ENCODE data around the gene NLGN2.
"Not testable (repeated sequence)": the region's sequence is repeated elsewhere in the genome, so short reads cannot be mapped to it uniquely, and the experiment has no call there.

NLGN2 gene

GRCh38 chr17:7407485-7408251 lies at the start of gene NLGN2:
Gene NLGN2 (plus strand): TSS chr17:7407845. CDS start chr17:7408256, 411 bp downstream.
- H3K9ac ChIP-seq (ENCODE audit: low read depth, low read length): no peak within 1 kb of the TSS
- H3K36me3 ChIP-seq (ENCODE audit: control insufficient read depth, insufficient read depth, low read length): peaks cover 23% of the 10 kb centered on the region
- H3K9me3 ChIP-seq (ENCODE audit: control insufficient read depth, insufficient read depth, low read length): no peaks in the 10 kb centered on the region
- H3K4me1 ChIP-seq (ENCODE audit: control insufficient read depth, insufficient read depth, low read length): peaks cover 11% of the 10 kb centered on the region
- H3K27me3 ChIP-seq (ENCODE audit: control insufficient read depth, insufficient read depth, low read length): peaks cover 7% of the 10 kb centered on the region
- H3K4me3 ChIP-seq (ENCODE audit: low read depth, low read length): peak within 1 kb of the TSS; percentile 50

GRCh38 chr17:7361906-7362305 lies 45.7 kb upstream of the NLGN2 start:
- H3K4me1 ChIP-seq (ENCODE audit: control insufficient read depth, insufficient read depth, low read length): no peaks in the 10 kb centered on the region
- no peak overlapping the region for H3K4me3 ChIP-seq (ENCODE audit: low read depth, low read length)
- no peaks in the 10 kb centered on the region for H3K36me3 ChIP-seq (ENCODE audit: control insufficient read depth, insufficient read depth, low read length)
- H3K9ac ChIP-seq (ENCODE audit: low read depth, low read length): no peak overlapping the region
- H3K27me3 ChIP-seq (ENCODE audit: control insufficient read depth, insufficient read depth, low read length): peaks cover 2% of the 10 kb centered on the region
- no peaks in the 10 kb centered on the region for H3K9me3 ChIP-seq (ENCODE audit: control insufficient read depth, insufficient read depth, low read length)

- H3K36me3 ChIP-seq (ENCODE audit: control insufficient read depth, insufficient read depth, low read length): no peaks in the 10 kb centered on the region
- no peaks in the 10 kb centered on the region for H3K9me3 ChIP-seq (ENCODE audit: control insufficient read depth, insufficient read depth, low read length)
- no peak overlapping the region for H3K9ac ChIP-seq (ENCODE audit: low read depth, low read length)
- no peaks in the 10 kb centered on the region for H3K27me3 ChIP-seq (ENCODE audit: control insufficient read depth, insufficient read depth, low read length)
- H3K4me3 ChIP-seq (ENCODE audit: low read depth, low read length): no peak overlapping the region
- peaks cover 2% of the 10 kb centered on the region for H3K4me1 ChIP-seq (ENCODE audit: control insufficient read depth, insufficient read depth, low read length)
Observed at GRCh38 chr17:7363311-7363710, 44.3 kb upstream of the NLGN2 start.

DNA sequence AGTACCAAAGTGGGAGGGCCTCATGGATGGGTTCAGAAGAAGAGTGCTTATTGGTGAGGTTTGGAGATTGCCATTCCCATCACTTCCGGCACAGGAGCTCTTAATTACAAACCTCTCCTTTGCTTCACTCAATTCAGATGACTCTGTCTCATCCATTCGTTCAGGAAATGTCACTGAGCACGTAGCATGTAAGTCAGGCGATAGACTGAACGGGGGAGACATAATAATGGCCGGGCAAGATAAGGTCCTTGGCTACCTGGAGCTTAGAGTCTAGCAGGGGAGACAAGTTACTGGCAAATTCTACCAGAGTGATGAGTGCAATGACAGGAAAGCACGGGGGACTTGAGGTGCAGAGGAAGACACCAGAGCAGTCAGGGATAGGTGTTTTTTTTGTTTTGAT lies 41.7 kb upstream of the NLGN2 start:
- not testable (repeated sequence) for H3K4me3 ChIP-seq (ENCODE audit: low read depth, low read length); H3K4me1 ChIP-seq (ENCODE audit: control insufficient read depth, insufficient read depth, low read length); H3K36me3 ChIP-seq (ENCODE audit: control insufficient read depth, insufficient read depth, low read length); H3K27me3 ChIP-seq (ENCODE audit: control insufficient read depth, insufficient read depth, low read length); H3K9me3 ChIP-seq (ENCODE audit: control insufficient read depth, insufficient read depth, low read length); H3K9ac ChIP-seq (ENCODE audit: low read depth, low read length)

DNA sequence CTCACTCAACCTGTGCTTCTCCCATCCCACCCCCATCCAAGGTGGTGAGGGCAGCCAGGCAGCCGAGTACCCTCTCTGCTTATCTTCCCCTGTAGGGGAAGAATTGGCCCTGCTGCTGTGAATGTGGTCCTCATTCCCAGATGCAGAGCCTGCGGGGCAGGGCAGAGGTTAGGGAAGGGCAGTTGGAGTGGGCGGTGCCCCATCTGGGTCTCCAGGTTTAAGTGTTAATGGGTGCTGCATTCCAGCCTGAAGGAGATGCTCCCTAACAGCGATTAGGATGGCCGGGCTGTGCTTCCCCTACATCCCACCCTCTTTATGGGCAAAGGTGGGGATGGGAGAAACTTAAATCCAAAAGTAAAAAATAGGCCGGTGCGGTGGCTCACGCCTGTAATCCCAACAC lies 40.6 kb upstream of the NLGN2 start:
- H3K36me3 ChIP-seq (ENCODE audit: control insufficient read depth, insufficient read depth, low read length): no peaks in the 10 kb centered on the region
- no peaks in the 10 kb centered on the region for H3K27me3 ChIP-seq (ENCODE audit: control insufficient read depth, insufficient read depth, low read length)
- no peak overlapping the region for H3K9ac ChIP-seq (ENCODE audit: low read depth, low read length)
- H3K9me3 ChIP-seq (ENCODE audit: control insufficient read depth, insufficient read depth, low read length): no peaks in the 10 kb centered on the region
- peaks cover 4% of the 10 kb centered on the region for H3K4me1 ChIP-seq (ENCODE audit: control insufficient read depth, insufficient read depth, low read length)
- H3K4me3 ChIP-seq (ENCODE audit: low read depth, low read length): no peak overlapping the region

DNA sequence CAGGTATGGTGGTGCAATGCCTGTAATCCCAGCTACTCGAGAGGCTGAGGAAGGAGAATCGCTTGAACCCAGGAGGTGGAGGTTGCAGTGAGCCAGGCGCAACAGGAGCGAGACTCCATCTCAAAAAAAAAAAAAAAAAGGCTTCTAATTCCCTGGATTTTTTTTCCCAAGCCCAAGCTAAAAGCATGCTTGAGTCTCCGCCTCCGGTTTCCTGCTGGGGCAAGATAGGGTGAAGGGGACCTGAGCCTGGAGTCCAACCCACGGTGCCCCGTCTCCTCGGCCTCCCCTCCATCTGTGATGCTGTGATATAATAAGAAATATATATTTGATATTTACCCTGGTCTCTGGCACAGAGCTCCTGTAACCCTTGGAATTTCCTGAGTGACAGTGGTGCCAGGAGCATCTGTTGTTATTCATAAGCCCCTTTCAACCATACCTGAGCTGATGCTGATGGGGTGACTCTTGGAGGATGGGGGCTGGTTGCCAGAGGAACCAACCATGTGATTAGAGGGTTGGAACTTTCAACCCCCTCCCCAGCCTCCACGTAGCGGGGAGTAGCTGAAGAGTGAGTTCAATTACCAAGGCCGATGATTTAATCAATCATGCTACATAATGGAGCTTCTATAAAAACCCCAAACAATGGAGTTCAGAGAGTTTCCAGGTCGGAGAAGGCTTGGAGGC lies 39.6 kb upstream of the NLGN2 start:
- H3K4me1 ChIP-seq (ENCODE audit: control insufficient read depth, insufficient read depth, low read length): peaks cover 4% of the 10 kb centered on the region
- H3K9me3 ChIP-seq (ENCODE audit: control insufficient read depth, insufficient read depth, low read length): no peaks in the 10 kb centered on the region
- no peak overlapping the region for H3K4me3 ChIP-seq (ENCODE audit: low read depth, low read length)
- no peaks in the 10 kb centered on the region for H3K36me3 ChIP-seq (ENCODE audit: control insufficient read depth, insufficient read depth, low read length)
- no peaks in the 10 kb centered on the region for H3K27me3 ChIP-seq (ENCODE audit: control insufficient read depth, insufficient read depth, low read length)
- H3K9ac ChIP-seq (ENCODE audit: low read depth, low read length): no peak overlapping the region

GRCh38 chr17:7368599-7368994 lies 39.0 kb upstream of the NLGN2 start:
- not testable (repeated sequence) for H3K4me1 ChIP-seq (ENCODE audit: control insufficient read depth, insufficient read depth, low read length); H3K9ac ChIP-seq (ENCODE audit: low read depth, low read length); H3K9me3 ChIP-seq (ENCODE audit: control insufficient read depth, insufficient read depth, low read length); H3K36me3 ChIP-seq (ENCODE audit: control insufficient read depth, insufficient read depth, low read length); H3K27me3 ChIP-seq (ENCODE audit: control insufficient read depth, insufficient read depth, low read length); H3K4me3 ChIP-seq (ENCODE audit: low read depth, low read length)

- Histone ChIP-seq H3K9ac (ENCODE audit: low read depth, low read length) (no peak overlapping the region), H3K4me3 (ENCODE audit: low read depth, low read length) (no peak overlapping the region), H3K9me3 (ENCODE audit: control insufficient read depth, insufficient read depth, low read length) (no peaks in the 10 kb centered on the region), H3K27me3 (ENCODE audit: control insufficient read depth, insufficient read depth, low read length) (no peaks in the 10 kb centered on the region), H3K36me3 (ENCODE audit: control insufficient read depth, insufficient read depth, low read length) (no peaks in the 10 kb centered on the region), H3K4me1 (ENCODE audit: control insufficient read depth, insufficient read depth, low read length) (peaks cover 4% of the 10 kb centered on the region)
Observed at GRCh38 chr17:7369825-7370224, 37.8 kb upstream of the NLGN2 start.

DNA sequence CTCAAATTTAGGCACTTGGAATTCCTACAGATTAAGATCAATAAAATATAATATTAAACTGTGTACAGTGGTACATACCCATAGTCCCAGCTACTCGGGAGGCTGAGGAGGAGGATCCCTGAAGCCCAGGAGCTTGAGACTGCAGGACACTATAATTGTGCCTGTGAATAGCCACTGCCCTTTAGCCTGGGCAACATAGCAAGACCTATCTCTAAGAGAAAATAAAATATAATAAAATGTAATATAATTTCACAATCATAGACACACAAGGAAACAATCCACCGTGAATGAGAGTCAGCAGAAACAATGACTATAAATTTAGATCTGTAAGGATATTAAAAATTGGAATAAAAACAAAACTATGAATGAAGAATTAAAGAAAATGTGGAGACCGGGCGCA lies 36.8 kb upstream of the NLGN2 start:
- Histone ChIP-seq H3K27me3 (ENCODE audit: control insufficient read depth, insufficient read depth, low read length) (no peaks in the 10 kb centered on the region), H3K36me3 (ENCODE audit: control insufficient read depth, insufficient read depth, low read length) (no peaks in the 10 kb centered on the region), H3K4me1 (ENCODE audit: control insufficient read depth, insufficient read depth, low read length) (peaks cover 4% of the 10 kb centered on the region), H3K9ac (ENCODE audit: low read depth, low read length) (no peak overlapping the region), H3K9me3 (ENCODE audit: control insufficient read depth, insufficient read depth, low read length) (no peaks in the 10 kb centered on the region), H3K4me3 (ENCODE audit: low read depth, low read length) (no peak overlapping the region)

GRCh38 chr17:7374353-7374752 lies 33.3 kb upstream of the NLGN2 start:
- Histone ChIP-seq H3K36me3 (ENCODE audit: control insufficient read depth, insufficient read depth, low read length) (no peaks in the 10 kb centered on the region), H3K4me3 (ENCODE audit: low read depth, low read length) (no peak overlapping the region), H3K27me3 (ENCODE audit: control insufficient read depth, insufficient read depth, low read length) (no peaks in the 10 kb centered on the region), H3K9me3 (ENCODE audit: control insufficient read depth, insufficient read depth, low read length) (no peaks in the 10 kb centered on the region), H3K9ac (ENCODE audit: low read depth, low read length) (no peak overlapping the region), H3K4me1 (ENCODE audit: control insufficient read depth, insufficient read depth, low read length) (no peaks in the 10 kb centered on the region)

GRCh38 chr17:7379134-7379533 lies 28.5 kb upstream of the NLGN2 start:
- no peaks in the 10 kb centered on the region for H3K9me3 ChIP-seq (ENCODE audit: control insufficient read depth, insufficient read depth, low read length)
- H3K9ac ChIP-seq (ENCODE audit: low read depth, low read length): no peak overlapping the region
- H3K27me3 ChIP-seq (ENCODE audit: control insufficient read depth, insufficient read depth, low read length): peaks cover 35% of the 10 kb centered on the region
- peaks cover 9% of the 10 kb centered on the region for H3K4me1 ChIP-seq (ENCODE audit: control insufficient read depth, insufficient read depth, low read length)
- no peaks in the 10 kb centered on the region for H3K36me3 ChIP-seq (ENCODE audit: control insufficient read depth, insufficient read depth, low read length)
- no peak overlapping the region for H3K4me3 ChIP-seq (ENCODE audit: low read depth, low read length)

- no peaks in the 10 kb centered on the region for H3K9me3 ChIP-seq (ENCODE audit: control insufficient read depth, insufficient read depth, low read length)
- H3K9ac ChIP-seq (ENCODE audit: low read depth, low read length): no peak overlapping the region
- no peaks in the 10 kb centered on the region for H3K36me3 ChIP-seq (ENCODE audit: control insufficient read depth, insufficient read depth, low read length)
- peaks cover 35% of the 10 kb centered on the region for H3K27me3 ChIP-seq (ENCODE audit: control insufficient read depth, insufficient read depth, low read length)
- peak overlapping the region; percentile 50 for H3K4me3 ChIP-seq (ENCODE audit: low read depth, low read length)
- peaks cover 9% of the 10 kb centered on the region for H3K4me1 ChIP-seq (ENCODE audit: control insufficient read depth, insufficient read depth, low read length)
Observed at GRCh38 chr17:7380321-7380720, 27.3 kb upstream of the NLGN2 start.

Measured in iPS-15b (cell line).